SH-SY5Y (cell line): ENCODE results near the gene GLI3.

Experiments used
- GATA2 ChIP-seq: IDR thresholded peaks from 2 replicates; pipeline ENCODE4 v1.6.1; 2011; ENCODE audit warnings: mild to moderate bottlenecking, low read depth, low read length
- GATA3 ChIP-seq: IDR thresholded peaks from 2 replicates; pipeline ENCODE4 v1.6.1; 2011; ENCODE audit warnings: low read depth, mild to moderate bottlenecking, low read length, moderate library complexity

GLI3 gene

DNA sequence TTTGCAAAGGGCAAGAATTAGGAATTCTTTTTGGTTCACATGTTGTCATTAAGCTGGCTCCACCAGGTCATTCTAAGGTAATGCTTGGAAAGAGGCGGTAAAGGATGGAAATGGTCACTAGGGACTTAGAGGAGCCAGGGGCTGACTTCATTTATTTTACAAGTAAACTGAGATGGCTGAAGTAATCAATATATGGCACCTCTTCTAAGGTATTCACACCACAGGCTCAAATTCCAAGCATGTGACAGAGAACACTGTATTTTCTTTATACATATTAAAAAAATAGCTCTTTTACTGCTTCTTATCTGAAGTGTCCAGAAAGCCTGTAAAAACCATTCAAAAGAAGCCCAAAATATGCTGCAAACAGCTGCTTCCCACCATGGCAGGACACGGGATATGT is 239.0 kb downstream of the GLI3 start:
- TF ChIP-seq GATA3: no peak
- no peak for TF ChIP-seq GATA2

DNA sequence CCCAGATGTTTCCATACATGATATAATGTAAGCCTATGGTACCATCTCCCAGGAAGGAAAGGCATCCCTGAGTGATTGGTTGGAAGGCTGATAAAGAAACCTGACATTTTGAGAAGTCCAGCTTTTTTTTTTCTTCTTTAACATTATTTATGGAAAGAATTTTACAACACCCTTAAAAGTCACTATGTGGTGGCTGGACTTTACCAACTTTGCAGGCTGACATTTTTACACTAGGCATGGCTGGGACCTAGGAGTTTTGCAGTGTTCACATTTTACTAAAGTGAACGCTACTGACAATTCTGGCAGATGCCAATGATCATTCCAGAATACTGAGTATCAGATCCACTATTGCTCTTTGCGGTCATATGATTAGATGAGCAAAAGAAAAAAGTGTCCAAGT is 239.9 kb downstream of the GLI3 start:
- TF ChIP-seq GATA3 (no peak), GATA2 (no peak)

DNA sequence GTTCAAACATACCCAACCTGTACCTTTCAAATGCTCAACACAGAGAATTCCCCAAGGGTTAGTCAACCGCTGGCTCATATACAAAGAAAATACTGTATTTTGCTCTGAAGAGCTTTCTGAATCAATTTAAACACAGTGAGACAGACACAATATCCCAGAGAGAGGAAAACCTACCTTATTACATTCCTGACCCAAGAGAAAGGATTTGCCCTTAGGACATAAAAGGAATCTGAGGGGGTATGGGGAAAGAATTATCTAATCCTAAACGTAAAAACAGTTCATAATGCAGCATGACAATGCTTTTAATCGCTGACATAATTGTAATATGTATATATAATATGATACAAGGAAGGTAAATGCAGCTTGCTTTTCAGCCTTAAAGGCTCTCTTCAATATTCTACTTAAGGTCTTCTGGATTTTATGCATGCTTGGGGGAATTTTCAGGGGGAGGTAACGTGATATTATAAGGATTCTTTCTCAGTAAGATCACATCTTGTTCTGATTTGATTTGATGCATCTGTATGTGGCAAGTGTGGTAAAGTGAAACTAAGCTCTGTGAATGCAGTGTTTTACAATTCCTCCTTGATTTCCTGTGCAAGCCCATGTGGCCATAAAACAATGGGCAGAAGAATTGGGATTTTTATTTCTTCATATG is 240.5 kb downstream of the GLI3 start:
- TF ChIP-seq GATA2 (no peak), GATA3 (no peak)

GRCh38 chr7:41995632-41996271 is 241.3 kb downstream of the GLI3 start:
- TF ChIP-seq GATA2 (no peak), GATA3 (no peak)

- TF ChIP-seq GATA3 (no peak), GATA2 (no peak)
Measured at GRCh38 chr7:41994746-41995110, 242.3 kb downstream of the GLI3 start.

DNA sequence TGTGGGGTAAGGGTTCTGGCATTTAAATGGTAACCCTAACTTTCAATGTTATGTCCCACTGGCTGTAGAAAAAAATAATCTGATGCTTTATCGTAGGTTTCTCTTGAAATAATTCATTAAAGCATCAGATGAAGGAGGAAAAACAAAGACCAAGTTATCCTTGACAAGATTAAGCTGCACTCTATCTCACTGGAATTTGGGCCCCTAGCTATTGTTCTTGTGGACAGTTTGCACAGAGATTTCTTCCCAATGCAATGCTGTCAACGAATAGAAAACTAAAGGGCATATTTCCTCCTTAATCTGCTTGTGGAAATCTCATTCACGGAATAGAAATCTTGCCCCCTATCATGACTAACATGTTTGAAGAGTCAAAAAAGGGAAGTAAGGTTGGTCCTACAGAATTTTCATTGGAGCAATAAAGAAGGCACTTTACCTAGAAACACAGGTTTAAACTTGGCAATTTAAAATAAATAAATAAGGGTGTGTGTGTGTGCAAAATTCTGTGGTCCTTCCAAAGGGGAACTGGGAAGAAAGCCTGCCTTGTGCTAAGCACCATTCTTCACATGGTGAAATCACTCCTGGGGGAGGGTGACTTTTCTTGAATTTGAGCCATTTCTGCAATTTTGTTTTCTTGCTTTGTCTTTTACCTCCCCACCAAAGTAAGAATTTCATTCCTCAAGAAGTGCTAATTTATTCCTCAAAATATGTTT is 242.8 kb downstream of the GLI3 start:
- TF ChIP-seq GATA2 (no peak), GATA3 (no peak)

- no peak for TF ChIP-seq GATA3
- no peak for TF ChIP-seq GATA2
Measured at GRCh38 chr7:41992881-41993867, 243.8 kb downstream of the GLI3 start.

- TF ChIP-seq GATA2 (no peak), GATA3 (no peak)
Measured at GRCh38 chr7:41984888-41985287, 252.1 kb downstream of the GLI3 start.

- TF ChIP-seq GATA3 (no peak), GATA2 (no peak)
Measured at GRCh38 chr7:41981046-41982040, 255.7 kb downstream of the GLI3 start.

DNA sequence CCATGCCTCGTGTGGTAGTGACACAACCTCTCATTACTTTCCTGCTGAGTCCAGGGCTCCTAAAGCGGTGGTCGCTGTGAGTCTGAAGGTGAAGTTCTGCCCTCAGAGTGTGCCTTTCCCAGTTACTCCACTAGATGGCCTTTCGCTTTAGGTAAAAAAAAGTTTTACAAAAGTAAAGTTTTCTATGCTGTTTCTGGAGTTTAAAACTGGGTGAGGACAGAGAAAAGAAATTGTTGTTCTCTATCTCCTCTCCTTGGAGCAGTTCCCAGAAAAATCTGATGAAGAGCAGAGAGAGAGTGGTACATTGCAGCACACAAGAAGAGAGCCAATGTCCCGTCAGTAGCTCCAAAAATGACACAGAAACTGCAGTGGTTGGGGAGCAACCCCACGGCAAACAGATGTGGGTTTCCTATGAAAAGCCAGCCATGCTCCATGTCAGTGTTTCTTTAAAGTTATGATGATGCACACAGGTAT is 257.1 kb downstream of the GLI3 start:
- TF ChIP-seq GATA2 (no peak), GATA3 (no peak)

DNA sequence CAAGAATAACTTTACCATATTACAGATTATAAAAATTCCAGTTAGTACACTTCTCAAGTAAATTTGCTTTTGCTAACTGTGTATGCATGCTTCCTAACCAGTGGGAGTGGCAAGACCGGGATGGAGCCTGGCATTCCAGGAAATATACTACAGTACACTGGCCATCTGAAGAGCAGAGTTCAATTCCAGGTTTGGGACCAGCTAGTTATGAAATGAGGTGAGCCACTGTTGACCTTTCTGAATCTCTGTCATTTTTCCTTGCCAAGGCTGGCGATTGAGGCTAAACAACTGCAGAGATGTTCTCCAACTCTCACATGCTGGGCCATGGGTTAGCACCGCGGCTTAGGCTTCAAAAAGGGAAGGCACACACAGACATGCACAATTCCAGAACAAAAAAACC is 258.2 kb downstream of the GLI3 start:
- TF ChIP-seq GATA3: no peak
- TF ChIP-seq GATA2: no peak

DNA sequence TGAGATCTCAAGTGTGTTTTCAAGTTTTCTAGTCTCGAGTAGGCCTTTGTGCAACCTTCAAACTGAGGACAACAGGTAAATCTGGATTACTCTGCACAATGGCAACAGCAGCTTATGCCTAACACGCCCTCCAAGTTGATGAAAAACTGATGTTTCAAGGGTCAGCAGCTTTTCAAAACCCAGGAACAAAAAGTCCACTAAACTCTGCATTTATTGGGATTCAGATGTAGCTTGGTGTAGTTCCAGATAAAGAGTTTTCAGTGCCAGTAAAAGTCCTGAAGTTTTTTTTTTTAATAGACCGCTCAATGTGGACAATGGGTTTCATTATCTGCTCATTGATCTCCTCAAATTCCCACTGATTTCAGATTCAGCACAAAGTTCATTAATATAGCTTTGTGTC is 259.3 kb downstream of the GLI3 start:
- TF ChIP-seq GATA3: no peak
- no peak for TF ChIP-seq GATA2

DNA sequence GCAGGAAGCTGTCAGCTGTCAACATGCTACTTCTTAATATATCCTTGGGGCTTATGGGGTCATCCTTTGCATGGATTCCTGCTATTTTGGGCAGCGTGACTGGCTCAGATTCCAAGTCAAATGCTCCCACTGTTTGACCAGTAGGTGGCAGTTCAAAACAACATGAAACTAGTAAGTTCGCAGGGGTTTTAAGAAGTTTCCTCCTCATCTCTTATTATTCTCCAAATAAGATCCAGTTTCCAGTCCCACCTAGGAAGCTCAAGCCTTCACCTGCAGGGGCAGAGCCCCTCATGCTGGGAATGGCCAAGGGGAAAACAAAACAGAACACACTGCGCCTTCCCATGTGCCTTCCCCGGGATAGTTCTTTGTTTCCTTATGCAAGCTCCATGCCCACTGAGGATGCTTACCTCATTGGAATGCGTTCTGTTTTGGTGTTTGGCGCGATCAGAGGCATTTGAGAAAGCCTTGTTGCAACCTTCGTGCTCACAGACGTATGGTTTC is 259.8 kb downstream of the GLI3 start:
- TF ChIP-seq GATA2: no peak
- TF ChIP-seq GATA3: no peak
